ENCODE results near the gene EIPR1.

EIPR1 gene

GRCh38 chr2:3146772-3147650 is 230.6 kb downstream of the EIPR1 start:
- TF ChIP-seq CTCF (IDR thresholded peaks at IDR 0.05; ENCODE audit: control insufficient read depth, extremely low read depth, insufficient read depth), result no peak
- no peak overlapping the region for H3K4me3 ChIP-seq (ENCODE audit: low read depth, low read length)
- DNase-seq (ENCODE audit: low read depth), result no peak

- TF ChIP-seq CTCF (IDR thresholded peaks at IDR 0.05; ENCODE audit: control insufficient read depth, extremely low read depth, insufficient read depth), result no peak
- no peak for DNase-seq (ENCODE audit: low read depth)
- H3K4me3 ChIP-seq (ENCODE audit: low read depth, low read length), result no peak overlapping the region
These were observed 231.4 kb downstream of the EIPR1 start for GRCh38 chr2:3146175-3146574.

- TF ChIP-seq CTCF (IDR thresholded peaks at IDR 0.05; ENCODE audit: control insufficient read depth, extremely low read depth, insufficient read depth), result no peak
These were observed 232.1 kb downstream of the EIPR1 start for GRCh38 chr2:3145471-3146021.

GRCh38 chr2:3144856-3145255 is 232.8 kb downstream of the EIPR1 start:
- H3K4me3 ChIP-seq (ENCODE audit: low read depth, low read length), result no peak overlapping the region
- TF ChIP-seq CTCF (IDR thresholded peaks at IDR 0.05; ENCODE audit: control insufficient read depth, extremely low read depth, insufficient read depth), result no peak

More at GRCh38 chr2:3145471-3146021, 232.1 kb downstream of the EIPR1 start:
- no peak for DNase-seq (ENCODE audit: low read depth)
- no peak overlapping the region for H3K4me3 ChIP-seq (ENCODE audit: low read depth, low read length)

GRCh38 chr2:3143602-3144001 is 234.0 kb downstream of the EIPR1 start:
- DNase-seq (ENCODE audit: low read depth), result no peak
- no peak overlapping the region for H3K4me3 ChIP-seq (ENCODE audit: low read depth, low read length)
- TF ChIP-seq CTCF (IDR thresholded peaks at IDR 0.05; ENCODE audit: control insufficient read depth, extremely low read depth, insufficient read depth), result no peak

More at GRCh38 chr2:3144856-3145255, 232.8 kb downstream of the EIPR1 start:
- no peak for DNase-seq (ENCODE audit: low read depth)

GRCh38 chr2:3142961-3143571 is 234.6 kb downstream of the EIPR1 start:
- H3K4me3 ChIP-seq (ENCODE audit: low read depth, low read length), result no peak overlapping the region
- no peak for DNase-seq (ENCODE audit: low read depth)
- TF ChIP-seq CTCF (IDR thresholded peaks at IDR 0.05; ENCODE audit: control insufficient read depth, extremely low read depth, insufficient read depth), result no peak

All from LNCaP clone FGC (cell line).